ENCODE measurements around the gene DLGAP1.

The DLGAP1 gene

DNA sequence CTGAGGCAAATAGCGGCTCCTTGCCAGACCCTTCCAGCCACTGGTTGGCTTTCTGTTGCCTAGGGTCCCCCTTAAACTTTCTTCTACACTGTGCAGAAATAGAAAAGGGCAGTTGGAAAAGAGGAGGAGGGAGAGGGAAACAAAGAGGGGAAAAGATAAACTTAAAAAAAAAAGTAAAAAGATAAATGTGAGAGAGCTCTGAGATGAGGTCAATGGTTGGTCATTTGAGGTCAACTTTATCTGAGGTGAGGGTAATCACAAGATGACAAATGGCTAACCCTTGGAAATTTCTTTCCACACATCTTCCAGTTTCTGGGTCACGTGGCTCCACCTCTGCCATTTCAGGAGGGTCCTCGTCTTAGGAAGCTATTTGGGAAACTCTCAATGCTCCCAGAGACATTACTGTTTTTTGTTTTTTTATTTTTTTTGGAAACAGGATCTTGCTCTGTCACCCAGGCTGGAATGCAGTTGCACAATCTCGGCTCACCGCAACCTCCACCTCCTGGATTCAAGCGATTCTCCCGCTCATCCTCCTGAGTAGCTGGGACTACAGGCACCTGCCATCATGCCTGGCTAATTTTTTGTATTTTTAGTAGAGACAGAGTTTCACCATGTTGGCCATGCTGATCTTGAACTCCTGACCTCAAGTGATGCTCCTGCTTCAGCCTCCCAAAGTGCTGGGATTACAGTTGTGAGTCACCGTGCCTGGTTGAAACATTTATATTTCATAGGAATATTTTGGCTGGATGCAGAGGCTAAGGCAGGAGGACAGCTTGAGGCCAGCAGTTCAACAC is 805.3 kb downstream of the DLGAP1 start:
- no peak for DNase-seq

DNA sequence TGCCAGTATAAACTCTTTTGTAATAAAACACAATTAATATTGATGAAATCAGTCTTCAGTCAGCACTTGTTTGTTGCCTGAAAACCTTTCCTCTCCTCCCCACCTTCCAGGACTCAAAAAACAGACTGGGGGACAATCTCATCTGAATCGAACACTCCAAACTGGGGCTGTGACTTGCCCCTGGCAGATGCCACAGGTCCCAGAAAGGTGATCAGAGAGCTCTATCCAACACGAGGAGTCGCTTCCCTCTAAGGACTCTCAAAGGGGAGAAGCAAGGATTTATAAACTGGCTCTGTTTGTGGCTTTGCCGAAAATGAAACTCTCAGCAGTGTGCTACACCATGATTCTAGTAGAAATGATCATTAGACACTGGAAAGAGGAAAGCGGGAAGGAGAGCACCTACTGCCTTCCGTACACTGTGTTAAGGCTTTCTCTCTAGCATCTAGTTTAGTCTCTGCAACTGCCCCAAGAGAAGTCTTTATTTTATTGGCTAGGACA is 805.9 kb downstream of the DLGAP1 start:
- DNase-seq: no peak

DNA sequence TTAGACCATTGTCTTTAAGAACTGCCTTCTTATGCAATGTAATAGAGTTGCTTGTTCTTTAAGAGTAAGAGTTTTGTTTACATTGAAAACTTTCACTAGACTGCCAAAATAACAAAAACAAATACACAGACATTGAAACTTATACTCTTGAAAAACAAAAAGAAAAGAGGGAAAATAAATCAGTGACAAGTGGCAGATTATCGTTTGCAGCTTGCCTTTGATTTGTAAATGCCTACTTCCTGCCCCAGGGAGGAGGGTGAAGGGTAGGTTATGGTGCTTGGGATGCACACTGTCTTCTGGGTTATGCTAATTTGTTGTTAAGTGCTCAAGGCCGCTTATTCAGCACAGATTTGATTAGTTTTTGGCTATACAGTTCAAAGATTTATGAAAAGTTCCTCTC is 806.5 kb downstream of the DLGAP1 start:
- no peak for DNase-seq

DNA sequence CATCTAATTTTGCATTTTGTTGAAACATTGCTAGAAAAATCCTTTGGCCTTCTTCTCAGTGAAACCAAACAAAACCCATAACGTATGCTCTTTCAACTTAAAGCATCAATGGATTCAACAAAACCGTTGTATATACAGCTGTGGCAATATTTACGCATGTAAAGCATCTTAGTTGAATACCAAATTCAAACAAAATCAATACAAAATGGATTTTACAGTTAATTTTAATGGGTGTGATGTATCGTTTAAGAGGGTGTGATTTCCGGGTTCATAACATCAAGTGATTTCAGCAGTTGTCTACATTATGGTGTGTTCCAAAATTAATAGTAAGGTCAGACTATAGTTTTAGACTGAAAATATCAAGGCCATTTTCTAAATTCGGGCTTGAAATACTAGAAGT is 806.9 kb downstream of the DLGAP1 start:
- peak; percentile 18 to 41 for DNase-seq

DNA sequence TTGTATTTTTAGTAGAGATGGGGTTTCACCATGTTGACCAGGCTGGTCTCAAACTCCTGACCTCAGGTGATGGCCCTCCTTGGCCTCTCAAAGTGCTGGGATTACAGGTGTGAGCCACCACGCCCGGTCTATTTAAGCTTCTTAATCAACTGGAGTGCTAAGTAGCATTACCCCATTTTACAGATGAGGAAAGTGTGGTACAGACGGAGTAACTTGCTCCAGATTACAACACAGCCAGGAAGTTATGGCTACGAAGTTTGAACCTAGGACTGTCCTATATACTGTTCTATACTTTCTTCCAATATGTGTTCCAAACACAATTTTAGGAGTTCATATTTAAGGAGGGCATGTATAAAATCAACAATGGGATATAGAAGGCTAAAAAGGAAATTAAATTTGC is 807.5 kb downstream of the DLGAP1 start:
- no peak for DNase-seq

DNA sequence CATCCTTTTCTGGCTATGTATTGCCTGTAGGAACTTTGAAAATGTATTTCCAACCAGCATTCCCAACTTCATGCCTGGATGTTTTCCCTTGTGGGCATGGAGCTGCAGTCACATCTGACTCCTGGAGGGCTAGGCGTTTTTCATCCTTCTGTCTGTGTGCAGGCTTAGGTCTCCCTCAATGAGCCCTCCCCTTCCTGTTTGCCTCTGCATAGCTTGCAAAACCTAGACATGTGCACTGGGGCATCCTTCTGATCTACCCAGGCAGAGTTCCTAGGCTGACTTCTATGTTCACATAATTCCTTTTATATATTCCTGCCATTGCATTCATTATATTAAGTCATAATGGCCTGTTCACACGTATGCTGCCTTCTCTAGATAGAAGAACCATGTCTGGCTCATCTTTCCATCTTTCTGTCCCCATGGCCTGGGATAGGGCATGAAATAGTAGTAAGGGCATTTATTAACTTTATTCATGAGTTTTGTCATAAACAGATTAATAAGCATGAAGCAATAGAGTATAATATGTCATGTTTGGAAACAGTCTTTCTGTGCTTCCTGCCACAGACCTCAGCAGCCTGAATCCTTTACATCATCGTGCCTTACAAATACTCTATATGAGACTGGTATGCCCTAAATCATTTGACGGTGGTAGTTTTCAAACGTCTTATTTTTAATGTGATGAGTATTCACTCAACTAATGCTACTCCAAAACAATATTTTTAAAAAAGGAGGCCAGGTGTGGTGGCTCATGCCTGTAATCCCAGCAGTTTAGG is 809.5 kb downstream of the DLGAP1 start:
- no peak for DNase-seq

DNA sequence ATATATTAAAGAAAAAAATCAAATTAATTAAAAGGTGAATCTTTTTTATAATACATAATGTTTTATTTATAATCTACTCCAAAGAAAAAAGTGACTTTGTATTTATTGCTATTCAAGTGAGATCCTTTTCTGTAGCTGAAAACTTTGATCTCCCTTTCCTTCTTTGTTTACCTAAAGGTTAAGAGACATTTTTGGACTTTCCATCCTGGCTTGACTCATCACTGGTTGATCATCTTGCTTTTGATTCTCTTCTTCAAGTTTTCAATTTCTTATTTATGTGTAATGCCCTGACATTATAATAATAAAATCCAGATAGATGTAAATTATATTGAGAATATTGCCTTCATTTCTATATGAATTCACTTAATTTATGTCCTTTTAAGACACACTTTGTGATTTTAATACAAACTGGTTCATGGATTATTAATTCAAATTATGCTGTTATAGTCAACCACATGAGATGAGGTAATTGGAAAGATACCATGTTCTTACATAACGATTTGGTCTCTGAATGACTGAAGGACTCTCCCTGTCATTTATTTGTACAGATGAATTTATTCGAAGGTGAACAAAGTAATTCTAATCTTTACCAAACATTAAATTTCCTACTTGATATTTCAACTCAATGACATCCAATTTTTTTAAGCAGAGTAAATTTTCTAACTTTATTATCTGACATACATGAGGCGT is 820.7 kb downstream of the DLGAP1 start:
- DNase-seq: no peak

DNA sequence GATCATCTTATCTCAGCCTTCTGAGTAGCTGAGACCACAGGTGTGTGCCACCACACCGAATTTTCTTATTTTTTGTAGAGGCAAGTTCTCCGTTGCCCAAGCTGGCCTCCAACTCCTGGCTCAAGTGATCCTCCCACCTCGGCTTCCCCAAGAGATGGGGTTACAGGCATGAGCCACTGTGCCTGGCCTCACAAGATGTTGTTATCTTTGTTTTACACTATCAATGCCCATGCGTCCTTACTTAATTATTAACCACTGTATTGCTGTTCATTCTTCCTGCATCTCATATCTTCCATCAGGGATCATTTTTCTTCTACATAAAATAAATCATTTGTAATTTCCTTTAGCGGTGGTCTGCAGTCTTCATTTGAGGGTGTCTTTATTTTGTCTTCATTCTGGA is 823.2 kb downstream of the DLGAP1 start:
- DNase-seq: no peak

DNA sequence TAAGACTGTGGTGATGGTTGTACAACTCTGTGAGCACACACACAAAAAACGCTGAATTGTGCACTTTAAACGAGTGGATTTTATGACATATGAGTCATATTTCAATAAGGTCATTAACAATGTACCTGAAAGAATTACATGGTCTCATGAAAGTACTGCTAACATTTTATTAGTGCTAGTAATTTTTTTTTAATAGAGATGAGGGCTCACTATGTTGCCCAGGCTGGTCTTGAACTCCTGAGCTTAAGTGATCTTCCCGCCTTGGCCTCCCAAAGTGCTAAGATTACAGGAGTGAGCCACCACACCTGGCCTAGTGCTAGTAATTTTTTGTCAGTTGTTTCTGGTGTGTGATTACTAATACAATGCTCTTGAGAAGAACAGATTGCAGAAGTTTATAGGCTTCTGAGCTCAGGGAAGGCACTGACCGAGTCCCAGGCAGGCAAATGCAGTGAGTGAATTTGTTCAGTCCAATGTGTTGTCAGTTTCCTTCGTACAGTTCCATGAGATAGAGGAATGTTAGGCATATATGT is 828.1 kb downstream of the DLGAP1 start:
- no peak for DNase-seq

DNA sequence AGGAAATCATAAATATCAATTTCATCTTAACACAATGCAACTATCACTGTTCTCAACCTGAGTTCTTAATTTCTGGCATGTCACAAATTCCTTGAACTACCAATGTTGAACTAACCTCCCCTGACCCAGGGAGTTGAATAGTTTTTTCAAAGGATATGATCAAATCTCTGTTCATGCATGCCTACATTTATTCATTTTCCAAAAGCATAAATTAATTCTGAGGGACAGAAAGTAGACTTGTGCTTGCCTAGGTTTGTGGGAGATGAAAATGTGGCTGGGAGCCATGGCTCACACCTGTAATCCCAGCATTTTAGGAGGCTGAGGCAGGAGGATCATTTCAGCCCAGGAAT is 829.4 kb downstream of the DLGAP1 start:
- no peak for DNase-seq

DNA sequence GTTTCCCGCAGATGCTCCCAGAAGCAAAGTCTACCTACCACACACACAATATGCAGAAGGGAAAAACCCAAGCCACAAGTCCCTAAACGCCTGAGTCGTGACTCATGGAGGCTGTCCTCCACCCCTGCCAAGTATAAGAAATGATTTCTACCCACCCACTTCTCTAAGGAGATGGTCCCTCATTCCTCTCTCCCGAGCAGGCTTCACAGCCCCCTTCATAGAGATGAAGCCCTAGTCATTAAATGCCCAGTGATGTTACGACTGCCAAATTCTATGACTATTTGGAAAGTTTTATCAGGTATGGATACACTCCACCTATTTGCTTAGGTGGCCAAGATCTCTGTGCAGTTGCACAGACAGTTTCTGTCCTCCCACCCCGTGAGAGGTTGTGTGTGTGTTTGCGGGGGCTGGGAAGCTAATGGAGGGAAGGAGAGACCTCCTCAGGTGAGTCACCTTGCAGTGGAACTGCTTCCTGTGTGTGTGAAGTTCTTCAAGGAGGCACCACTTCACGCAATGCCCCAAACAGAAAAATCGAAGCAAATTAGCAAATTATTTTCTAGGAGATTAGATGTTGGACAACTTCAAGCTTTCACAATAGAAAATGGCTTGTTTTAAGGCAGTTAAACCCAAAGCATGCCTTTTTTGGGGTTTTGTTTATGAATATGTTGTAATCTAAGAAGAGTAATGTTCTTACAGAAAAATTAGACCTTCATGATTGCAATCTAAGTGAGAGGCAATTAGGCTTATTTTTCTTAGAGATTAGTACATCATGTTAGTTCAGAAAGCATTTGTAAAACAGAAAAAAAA is 830.0 kb downstream of the DLGAP1 start:
- no peak for DNase-seq

DNA sequence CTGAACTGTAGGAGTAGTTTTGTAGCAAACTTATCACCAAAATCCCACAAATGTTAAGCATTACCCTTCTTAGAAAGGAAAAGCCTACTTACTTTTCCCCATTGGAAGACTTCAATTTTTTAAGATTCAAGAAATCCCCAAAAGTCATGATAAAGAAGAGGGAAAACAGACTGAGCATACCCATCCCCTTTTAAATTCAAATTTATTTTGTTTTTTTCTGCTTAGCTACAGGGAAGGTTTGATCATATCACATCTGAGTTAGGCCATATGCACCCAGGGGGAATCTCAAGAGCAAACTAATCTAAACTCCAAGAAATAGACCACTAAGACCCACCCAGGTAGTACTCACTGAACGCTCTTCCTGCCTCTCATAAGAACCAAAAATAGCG is 830.6 kb downstream of the DLGAP1 start:
- DNase-seq: no peak

DNA sequence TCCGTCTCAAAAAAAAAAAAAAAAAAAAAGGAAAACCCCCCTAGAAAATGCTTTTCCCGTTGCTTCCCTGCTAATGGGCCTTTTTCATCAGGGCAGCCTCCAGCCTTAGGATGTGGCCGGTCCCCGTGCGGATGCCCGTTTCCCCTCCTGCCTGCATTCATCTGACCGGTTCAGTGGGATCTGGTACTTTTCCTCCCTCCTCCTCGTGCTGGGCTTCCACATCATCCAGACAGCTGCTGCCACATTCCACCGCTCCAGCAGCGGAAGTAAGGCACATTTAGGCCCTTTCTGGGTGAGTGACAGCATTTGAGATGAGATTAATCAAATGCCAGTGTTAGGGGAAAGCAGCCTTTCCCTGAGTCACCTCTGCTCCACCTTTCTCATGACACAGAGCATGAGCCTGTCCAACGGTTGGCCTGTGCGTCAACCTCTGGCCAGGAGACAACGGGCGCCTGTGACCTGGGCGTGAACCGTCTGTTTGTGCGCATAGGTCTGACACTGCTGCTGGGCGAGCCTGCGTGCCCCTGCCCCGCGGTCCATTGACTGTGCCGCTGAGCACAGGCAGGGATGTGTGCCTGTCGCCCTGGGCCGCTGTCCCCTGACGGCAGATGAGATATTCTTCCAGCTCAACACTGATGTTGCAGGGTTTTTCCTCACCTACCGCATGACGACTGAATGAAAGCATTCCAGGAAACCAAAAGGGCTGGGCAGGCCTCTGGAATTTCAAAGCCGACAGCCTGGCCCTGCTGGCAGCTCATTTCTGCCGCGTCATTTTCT is 831.1 kb downstream of the DLGAP1 start:
- peak in 1 of 2 experiments; percentile 14 for DNase-seq

DNA sequence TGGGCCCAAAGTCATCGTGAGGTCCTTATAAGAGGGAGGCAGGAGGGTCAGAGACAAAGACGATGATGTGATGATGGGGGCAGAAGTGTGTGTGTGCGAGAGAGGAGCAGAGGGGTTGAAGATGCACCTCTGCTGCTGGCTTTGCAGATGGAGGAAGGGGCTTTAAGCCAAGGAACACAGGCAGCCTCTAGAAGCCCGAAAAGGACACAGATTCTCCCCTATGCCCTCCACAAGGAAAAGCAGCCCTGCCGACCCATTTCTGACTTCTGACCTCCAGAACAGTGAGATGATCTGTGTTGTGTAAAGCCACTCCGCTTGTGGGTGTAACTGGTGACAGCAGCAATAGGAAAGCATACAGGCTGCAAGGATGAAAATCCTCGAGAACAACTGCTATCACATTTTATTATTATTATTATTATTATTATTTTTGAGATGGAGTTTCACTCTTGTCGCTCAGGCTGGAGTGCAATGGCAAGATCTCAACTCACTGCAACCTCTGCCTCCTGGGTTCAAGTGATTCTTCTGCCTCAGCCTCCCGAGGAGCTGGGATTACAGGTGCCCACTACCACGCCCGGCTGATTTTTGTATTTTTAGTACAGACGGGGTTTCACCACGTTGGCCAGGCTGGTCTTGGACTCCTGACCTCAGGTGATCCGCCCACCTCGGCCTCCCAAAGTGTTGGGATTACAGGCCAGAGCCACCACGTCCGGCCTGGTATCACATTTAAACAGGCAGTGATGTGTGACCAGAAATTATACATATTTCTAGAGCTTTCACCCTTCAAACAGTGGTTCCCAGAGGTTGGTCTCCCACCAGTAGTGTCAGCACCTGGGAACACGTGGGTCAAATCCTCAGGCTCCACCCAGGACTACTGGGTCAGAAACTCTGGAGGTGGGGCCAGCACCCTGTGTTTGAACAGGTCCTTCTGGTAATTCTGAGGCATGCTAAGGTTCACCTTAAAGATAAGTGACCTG is 834.7 kb downstream of the DLGAP1 start:
- no peak for DNase-seq

DNA sequence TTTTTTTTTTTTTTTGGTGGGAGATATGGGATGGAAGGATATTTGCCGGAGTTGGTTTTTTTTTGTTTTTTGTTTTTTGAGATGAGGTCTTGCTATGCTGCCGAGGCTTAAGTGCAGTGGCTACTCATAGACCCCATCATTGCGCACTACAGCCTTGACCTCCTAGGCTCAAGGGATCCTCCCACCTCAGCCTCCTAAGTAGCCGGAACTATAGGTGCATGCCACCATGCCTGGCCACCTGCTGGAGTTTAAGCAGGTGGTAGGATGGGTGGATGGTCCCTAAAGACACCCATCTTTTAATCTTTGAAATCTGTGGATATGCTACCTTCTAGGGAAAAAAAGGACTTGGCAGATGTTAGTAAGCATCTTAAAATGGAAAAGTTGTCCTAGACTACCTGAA is 835.4 kb downstream of the DLGAP1 start:
- no peak for DNase-seq

DNA sequence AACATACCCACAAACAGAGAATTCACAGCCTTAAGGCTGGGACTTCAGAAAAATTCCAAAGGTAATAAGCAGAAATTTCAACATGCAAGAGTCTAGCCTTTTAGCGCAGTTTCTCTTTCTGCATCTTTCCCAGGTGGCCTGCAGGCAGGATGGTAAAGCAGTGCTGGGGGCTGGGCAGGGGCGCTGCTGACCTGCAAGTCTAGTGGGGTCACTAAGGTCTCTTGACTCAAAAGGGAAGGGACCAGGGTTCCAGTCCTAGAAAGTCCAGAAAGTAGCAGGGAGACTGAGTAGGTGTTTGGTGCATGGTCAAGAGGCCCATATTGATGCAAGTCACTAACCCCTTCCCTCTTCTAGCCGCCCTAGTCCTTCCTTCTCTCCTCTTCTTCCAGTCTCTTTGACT is 835.9 kb downstream of the DLGAP1 start:
- DNase-seq: no peak

DNA sequence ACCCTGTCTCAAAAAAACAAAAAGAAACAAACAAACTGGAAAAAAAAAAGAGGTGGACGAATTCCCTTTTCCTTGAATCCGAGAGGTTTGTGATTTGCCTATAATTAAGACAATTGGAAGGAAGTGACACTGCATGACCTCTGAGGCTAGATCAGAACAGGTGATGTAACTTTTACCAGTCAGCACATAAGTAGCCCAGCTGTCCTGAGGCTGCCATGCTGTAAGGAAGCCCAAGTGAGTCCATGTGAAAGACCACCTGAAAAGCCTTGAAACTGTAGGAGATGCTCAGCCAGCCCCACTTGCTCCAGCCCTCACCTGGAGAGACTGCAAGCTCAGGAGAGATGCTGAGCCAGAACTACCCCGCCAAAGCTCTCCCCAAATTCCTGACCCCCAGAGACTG is 838.4 kb downstream of the DLGAP1 start:
- DNase-seq: no peak

DNA sequence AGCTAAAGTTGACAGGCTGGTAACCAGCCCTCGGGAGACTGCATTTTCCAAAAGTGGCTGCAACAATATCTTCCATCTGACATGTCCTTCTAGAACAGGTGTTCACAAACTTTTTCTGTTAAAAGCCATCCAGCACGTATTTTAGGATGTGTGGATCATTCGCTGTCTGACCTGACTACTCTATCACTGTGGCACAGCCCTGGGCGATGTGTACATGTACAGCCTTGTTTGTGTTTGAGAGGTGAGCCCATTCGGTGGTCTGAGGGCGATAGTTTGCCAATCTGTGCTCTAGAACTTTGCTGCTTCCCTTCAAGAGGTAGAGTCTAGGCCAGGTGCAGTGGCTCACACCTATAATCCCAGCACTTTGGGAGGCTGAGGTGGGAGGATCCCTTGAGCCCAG is 839.0 kb downstream of the DLGAP1 start:
- DNase-seq: no peak

DNA sequence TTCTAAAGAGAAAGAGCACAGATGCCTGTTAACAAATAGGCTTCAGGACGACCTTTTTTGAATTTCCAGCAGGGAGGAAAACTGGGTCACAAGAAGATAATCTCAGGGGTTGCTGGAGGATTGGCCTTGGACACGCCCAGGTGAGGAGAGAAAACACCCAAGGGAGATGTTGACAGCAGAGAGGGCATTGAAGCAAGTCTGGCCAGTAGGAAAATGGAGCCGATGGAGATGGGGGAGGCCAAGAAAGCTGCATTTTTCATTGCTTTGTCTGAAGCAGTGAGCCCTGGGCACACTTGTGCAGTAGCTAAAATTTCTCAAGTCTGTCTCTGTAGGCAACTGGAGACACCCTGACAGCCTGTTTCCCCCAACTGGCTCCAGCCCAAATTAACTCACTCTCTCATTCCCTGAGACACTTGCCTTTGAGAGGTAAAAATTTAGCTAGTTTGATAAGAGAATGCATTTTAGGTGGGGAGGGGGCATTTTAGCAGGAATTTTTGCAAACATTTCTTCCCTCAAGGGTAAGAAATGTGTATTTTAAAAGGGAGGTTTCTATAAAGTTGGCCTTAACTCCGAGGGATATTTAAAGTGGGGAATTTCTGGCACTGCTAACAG is 839.6 kb downstream of the DLGAP1 start:
- DNase-seq: no peak

DNA sequence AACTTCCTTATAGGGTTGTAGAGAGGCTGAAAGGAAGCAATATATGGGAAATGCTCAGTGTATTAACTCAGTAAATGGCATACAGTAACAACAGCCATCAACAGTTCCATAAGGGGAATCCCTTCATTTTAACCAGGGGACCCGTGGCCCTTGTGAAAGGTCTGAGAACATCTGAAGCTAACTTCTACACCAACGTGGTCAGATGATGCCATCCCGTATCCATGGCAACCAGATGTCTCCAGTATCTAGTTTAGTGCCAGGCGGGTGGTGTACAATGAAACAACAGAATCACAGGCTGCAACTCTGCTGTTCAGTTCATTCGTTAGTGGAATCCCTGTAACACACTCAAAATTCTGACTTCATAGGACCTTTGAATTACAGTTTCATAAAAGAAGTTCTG is 842.8 kb downstream of the DLGAP1 start:
- DNase-seq: no peak
